Measurements from ENCODE around the gene DYRK1A.

The DYRK1A gene

DNA sequence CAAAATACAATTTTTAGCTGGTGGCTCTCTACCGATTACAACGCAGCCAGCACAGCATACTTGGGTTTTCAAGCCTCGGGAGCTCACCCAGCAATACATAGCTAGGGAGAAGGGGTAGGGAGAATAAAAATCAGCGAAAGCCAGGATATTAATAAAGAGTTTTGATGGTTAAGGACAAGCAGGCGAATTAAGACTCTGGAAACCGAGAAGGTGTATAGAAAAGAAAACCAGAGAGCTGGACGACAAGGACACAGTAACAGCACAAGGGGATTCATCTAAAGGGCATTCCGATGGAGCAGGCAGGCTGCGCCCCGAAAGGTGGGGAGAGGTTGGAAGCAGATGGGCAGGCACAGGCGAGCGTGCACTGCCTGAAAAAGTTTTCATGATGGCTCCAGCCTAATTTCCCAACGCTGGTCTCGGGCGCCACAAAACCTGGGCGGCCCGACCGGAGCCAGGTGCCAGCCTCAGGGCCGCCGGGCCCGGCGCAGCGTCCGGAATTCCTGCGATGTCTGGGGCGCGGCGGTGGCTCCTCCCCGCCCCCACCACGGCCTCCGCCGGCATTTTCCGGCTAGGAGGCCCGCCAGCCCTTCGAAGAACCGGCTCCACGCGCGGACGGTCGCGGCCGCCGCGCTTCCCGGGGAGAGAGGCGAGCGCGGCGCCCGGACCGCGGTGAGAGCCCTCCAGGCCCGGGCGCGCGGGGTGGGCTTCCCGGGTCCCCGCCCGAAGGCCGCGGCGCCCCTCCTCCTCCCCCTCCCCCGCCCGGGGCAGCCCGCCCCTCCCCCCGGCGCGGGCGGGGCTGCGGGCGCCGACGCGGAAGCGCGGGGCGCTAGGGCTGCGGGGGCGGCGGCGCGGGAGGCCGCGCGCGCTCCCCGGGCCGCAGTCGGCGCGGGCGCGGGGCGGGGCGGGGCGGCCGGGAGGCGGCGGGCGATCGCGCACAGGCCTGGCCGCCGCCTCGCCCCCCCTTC lies 774 bp upstream of the DYRK1A start:
- DNase-seq, result no peak

- no peak for DNase-seq
These were observed 746 bp downstream of the DYRK1A start for GRCh38 chr21:37367336-37367702.

- DNase-seq, result no peak
These were observed 1.3 kb downstream of the DYRK1A start for GRCh38 chr21:37367703-37368540.

- DNase-seq, result no peak
These were observed 2.1 kb downstream of the DYRK1A start for GRCh38 chr21:37368541-37369279.

DNA sequence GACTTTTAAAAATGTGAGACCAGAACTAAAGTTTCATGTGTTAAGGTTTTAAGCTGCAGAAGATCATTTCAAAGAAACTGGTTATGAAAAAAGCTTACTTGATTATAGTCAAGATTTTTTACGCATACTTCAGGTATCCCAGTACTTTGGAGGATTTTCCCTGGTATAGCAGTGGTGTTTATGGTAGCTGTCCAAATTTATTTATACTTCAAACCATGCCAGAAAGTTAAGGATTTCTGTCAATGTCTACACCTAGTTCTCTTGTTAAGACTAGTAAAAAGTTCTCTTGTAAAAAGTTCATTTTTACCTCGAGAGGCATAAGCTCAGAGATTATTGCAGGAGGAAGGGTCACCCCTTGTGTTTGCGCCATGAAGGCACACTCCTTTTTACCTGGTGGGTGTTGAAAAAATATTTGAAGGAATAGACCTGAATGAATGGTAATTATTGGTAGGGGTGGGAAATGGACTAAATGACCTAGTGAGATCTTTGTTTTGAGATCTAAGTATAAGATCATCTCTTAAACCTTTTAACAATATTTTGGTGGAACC lies 2.8 kb downstream of the DYRK1A start:
- no peak for DNase-seq

DNA sequence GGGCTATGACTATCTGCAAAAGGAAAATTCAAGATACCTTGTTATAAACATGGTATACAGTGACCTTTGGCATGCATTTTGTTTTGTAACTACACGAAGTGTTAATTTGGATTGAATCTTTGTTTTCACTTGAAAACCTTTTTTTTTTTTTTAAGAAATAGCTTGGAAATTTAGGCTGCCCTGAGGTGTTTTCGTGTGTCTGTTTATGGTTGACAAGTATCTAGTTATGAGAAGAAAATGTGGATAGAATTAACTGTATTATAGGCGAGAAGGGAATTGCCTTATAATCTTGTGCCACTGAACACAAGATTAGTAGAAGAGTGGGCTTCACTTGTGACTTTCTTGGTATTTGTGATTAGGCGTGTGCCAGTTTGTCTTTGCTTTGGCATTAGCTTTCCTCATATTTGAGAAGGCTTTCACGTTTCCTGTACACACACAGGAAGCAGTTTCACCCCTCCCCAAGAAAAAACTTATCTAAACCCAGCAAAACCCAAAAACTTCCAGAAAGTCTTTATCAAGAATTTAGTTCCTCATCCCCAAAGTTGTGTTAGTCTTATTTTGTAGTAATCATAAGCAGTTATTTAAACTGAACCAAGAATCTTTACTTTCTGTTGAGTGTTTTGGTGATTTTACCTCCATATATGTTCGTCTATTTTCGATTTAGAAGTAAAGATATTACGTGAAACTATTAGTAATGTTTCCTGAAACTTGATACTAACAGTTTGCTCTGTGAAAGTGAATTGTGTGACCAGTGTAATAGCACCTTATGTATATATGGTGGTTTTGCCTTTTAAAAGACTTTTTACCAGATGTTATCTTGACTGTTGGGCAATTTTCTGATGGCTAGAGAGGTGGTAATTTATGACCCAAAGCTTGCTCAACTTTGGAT lies 3.8 kb downstream of the DYRK1A start:
- no peak for DNase-seq

DNA sequence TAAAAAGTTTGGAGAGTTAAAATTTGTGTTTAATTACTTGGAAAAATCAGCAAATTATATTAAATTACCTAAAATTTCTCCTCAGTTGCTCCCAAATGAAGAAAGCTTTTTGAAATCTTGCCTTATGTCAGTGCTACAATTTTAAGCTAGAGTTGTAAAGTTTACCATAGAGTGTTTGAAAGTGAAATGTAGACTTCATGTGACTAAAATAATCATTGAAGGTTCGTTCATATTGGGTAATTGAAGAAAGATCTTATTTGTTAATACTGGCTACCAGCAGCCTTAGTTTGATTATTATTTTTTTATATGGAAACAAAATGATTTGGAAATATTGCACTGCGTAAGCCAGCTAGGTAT lies 4.4 kb downstream of the DYRK1A start:
- no peak for DNase-seq

- DNase-seq, result no peak
These were observed 5.7 kb downstream of the DYRK1A start for GRCh38 chr21:37372127-37372731.

DNA sequence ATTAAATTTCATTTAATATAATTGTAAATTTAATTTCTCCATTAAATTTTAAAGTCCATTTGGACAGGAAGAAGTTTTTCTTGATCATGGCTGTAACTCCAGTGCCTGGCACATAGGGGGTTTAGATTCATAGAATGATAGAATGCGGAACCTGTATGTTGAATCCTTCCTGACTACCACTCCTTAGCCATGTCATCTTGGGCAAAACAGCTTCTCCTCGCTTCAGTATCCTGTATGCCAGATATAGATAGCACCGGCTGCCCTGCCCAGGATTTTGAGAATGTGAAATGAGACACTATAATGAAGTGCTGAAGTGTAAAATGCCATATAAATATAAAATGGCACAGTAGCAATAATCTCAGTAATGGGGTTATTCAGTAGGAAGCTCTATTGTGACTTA lies 6.4 kb downstream of the DYRK1A start:
- no peak for DNase-seq

DNA sequence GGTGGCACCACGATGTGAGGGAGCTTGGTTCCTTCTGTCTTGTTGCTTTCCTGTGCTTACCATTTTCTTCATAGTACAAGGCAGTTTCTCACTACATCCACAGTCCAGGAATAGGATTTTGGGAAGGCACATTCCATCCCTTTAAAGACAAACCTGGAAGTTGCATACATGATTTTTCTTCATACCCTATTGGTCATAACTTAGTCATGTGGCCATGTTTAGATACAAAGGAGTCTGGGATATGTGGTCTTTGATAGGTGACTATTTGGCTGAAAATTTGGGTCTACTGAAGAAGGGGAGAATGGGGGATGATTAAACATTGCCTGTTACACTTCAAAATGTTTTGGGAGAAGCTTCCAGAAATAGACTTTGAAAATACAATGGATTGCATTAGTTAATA lies 7.0 kb downstream of the DYRK1A start:
- no peak for DNase-seq

- DNase-seq, result no peak
These were observed 7.5 kb downstream of the DYRK1A start for GRCh38 chr21:37374027-37374426.

DNA sequence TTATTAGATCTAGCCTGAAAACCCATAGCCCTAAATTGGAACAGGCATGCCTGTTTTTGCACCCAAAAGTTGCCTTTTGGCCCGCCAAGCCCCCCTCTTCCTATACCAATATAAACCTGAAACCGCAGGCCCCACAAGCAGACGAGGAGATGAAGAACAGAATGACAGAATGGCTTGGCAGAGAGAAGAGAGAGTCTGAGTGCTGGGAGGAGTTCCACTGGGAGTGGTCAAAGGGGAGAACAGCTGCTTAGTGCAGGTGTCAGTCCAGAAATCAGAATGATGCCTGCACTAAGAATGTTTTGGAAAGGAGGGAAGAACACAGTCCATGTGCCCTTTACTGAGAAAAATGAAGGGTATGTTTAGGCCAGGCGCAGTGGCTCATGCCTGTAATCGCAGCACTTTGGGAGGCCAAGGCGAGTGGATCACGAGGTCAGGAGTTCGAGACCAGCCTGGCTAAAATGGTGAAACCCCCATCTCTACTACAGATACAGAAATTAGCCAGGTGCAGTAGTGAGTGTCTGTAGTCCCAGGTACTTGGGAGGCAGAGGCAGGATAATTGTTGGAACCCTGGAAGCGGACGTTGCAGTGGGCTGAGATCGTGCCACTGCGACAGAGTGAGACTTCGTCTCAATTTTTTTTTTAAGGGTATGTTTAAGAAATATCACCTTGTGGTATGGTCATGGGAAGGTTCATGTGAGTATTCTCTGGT lies 9.4 kb downstream of the DYRK1A start:
- DNase-seq, result no peak

DNA sequence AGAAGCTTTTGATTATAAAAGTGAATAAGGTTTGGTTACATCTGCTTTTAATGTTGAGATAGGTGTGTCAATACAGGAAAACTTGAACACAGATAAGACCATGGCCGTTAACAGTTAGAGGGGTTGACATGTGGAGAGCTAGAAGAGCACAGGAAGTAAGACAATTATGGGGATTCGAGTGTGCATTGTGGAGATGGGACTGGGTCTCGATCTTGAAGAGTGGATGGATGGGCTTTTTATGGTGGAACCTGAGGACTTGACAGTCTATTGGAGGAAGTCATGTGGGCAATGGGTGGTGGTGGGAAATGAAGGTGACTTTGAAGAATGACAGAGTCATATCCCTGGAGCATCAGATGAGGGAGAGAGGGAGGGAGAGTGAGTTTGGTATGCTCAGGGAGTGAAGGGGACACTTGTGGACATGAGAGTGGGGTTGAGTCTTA lies 12.1 kb downstream of the DYRK1A start:
- DNase-seq, result no peak

GRCh38 chr21:37380349-37381323 lies 14.1 kb downstream of the DYRK1A start:
- DNase-seq, result peak; percentile 79

DNA sequence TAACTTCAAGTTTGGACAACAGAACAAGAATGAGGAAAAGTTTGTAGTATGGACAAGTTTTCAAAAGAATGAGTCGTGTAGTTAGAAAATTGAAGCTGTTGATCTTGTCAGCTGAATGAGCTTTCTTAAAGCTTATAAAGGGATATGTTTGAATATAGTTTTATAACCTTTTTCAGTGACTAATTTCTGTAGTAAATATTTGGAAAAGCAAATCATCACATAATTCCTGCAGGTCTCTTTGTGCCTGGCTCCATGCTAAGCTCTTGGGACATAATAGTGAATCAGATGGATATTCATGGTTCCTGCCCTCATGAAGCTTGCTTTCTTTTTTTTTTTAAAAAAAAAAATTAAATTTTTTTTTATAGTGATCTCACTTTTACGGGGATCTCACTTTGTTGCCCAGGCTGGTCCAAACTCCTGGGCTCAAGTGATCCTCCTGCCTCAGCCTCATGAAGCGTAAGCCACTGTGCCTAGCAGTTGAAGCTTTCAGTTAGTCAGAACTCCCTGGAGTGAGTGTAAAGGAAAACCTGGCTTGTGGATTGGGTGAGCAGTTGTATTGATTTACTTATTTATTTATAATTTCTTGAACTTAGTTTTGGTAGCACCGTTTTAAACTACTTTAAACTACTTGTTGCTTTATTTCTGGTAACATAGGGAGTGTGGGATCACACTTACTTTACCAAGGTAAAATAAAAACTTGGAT lies 15.5 kb downstream of the DYRK1A start:
- no peak for DNase-seq

- no peak for DNase-seq
These were observed 16.5 kb downstream of the DYRK1A start for GRCh38 chr21:37383086-37383485.

GRCh38 chr21:37383784-37384311 lies 17.3 kb downstream of the DYRK1A start:
- no peak for DNase-seq

DNA sequence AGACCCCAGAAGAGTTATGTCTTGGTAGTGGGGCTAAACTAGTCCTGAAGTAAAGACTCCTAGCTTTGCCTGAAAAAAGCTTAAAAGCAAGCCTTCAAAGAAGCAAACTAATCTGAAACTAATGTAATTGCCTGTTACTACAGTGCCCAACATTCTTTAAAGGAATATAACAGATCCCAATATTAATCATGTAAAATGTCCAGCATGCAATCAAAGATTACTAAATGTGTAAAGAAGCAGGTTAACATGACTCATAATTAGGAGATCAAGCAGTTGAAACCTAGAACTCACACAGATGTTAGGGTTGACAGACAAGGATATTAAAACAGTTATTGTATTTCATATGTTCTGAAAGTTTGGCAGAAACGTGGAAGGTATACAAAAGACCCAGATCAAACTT lies 17.8 kb downstream of the DYRK1A start:
- DNase-seq, result no peak

Data from NCI-H524 treated with DMSO at 0.1 percent for 48 hours (cell line).